AG04450 (cell line): ENCODE data around the gene PGLYRP4. TPM values are rescaled to one million over a fixed set of nuclear protein-coding genes. Genes with fewer than 3 reads are reported as not detected.

Experiments
- CTCF ChIA-PET: fragments of 300-600, 350-600 bp; formaldehyde crosslinking; extraction: SDS; loops from one replicate; lab custom pipeline; 2022; ENCODE audit warnings: antibody characterized with exemption, inconsistent platforms; lab: Charles Lee
- POLR2A ChIA-PET: fragments of 350-600 bp; formaldehyde crosslinking; extraction: SDS; loops from one replicate; lab custom pipeline; 2021; ENCODE audit warnings: antibody characterized with exemption, inconsistent platforms; lab: Yijun Ruan, JAX
- DNase-seq: peaks from one replicate; pipeline ENCODE4 v3.0.0-alpha.2; 2011; ENCODE audit warnings: low read depth, low spot score
- H3K27ac ChIP-seq: one replicate; pipeline ENCODE4 v1.5.1; 2012; ENCODE audit warnings: low read depth, low read length, control low read depth
- H3K27me3 ChIP-seq: one replicate; pipeline ENCODE4 v1.6.0; 2012; ENCODE audit warnings: low read length; ENCODE audit not compliant: control insufficient read depth, insufficient read depth
- H3K4me3 ChIP-seq: 2 replicates; pipeline ENCODE4 v1.5.1; 2011; ENCODE audit warnings: mild to moderate bottlenecking, low read depth, low read length, control low read depth
- H3K9me3 ChIP-seq: 2 replicates; pipeline ENCODE4 v1.5.1; 2012; ENCODE audit warnings: low read length; ENCODE audit not compliant: control insufficient read depth, insufficient read depth
- polyA plus RNA-seq: library from polyadenylated mRNA; depleted of rRNA; stranded (reverse); fragments of >200 nt; gene quantifications from 2 replicates; pipeline ENCODE4 v1.2.3, GENCODE V29; 2011
- TF ChIP-seq, protein P1 (sequence below): IDR thresholded peaks from 2 replicates; pipeline ENCODE4 v1.5.1; 2011; ENCODE audit warnings: low read depth, low read length, control low read depth, inconsistent platforms

Gene PGLYRP4
- polyA plus RNA-seq, 1 experiment: not detected

GRCh38 chr1:153361480-153362109, 13.0 kb upstream of the PGLYRP4 start:
- H3K9me3 ChIP-seq: no peaks in the 10 kb centered on the region
- H3K27me3 ChIP-seq: peaks cover 8% of the 10 kb centered on the region
- TF ChIP-seq, protein P1, sequence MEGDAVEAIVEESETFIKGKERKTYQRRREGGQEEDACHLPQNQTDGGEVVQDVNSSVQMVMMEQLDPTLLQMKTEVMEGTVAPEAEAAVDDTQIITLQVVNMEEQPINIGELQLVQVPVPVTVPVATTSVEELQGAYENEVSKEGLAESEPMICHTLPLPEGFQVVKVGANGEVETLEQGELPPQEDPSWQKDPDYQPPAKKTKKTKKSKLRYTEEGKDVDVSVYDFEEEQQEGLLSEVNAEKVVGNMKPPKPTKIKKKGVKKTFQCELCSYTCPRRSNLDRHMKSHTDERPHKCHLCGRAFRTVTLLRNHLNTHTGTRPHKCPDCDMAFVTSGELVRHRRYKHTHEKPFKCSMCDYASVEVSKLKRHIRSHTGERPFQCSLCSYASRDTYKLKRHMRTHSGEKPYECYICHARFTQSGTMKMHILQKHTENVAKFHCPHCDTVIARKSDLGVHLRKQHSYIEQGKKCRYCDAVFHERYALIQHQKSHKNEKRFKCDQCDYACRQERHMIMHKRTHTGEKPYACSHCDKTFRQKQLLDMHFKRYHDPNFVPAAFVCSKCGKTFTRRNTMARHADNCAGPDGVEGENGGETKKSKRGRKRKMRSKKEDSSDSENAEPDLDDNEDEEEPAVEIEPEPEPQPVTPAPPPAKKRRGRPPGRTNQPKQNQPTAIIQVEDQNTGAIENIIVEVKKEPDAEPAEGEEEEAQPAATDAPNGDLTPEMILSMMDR: no peak
- H3K27ac ChIP-seq: no peak overlapping the region
- no peak overlapping the region for H3K4me3 ChIP-seq
- ChIA-PET CTCF (interaction anchor here (4.9 kb wide), 1 partner anchor 8 kb away, joined by 27 read pairs; no protein-coding TSS in a partner anchor), POLR2A (no interaction called here)
- DNase-seq: no peak

DNA sequence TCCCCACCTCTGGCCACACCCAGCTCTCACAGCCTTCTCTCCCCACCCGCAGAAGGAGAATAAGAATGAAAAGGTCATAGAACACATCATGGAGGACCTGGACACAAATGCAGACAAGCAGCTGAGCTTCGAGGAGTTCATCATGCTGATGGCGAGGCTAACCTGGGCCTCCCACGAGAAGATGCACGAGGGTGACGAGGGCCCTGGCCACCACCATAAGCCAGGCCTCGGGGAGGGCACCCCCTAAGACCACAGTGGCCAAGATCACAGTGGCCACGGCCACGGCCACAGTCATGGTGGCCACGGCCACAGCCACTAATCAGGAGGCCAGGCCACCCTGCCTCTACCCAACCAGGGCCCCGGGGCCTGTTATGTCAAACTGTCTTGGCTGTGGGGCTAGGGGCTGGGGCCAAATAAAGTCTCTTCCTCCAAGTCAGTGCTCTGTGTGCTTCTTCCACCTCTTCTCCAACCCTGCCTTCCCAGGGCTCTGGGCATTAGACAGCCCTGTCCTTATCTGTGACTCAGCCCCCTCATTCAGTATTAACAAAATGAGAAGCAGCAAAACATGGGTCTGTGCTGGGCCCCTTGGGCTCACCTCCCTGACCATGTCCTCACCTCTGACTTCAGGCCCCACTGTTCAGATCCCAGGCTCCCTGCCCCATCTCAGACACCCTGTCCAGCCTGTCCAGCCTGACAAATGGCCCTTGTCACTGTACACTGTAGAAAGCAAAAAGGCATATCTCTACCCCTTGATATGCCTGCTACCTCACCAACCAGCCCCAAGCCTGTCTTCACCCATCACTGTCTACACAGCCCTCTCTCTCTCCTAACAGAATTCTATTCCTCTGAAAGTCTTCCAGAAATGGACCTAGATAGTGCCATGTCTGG, 12.2 kb upstream of the PGLYRP4 start:
- POLR2A ChIA-PET: no interaction called here
- peaks cover 8% of the 10 kb centered on the region for H3K27me3 ChIP-seq

GRCh38 chr1:153360190-153360589, 11.5 kb upstream of the PGLYRP4 start:
- CTCF ChIA-PET: interaction anchor here (0.9 to 1.3 kb wide), 2 partner anchors 106 to 134 kb away, joined by 3 read pairs; no protein-coding TSS in a partner anchor
- TF ChIP-seq, protein P1: no peak
- Histone ChIP-seq H3K27me3 (peaks cover 6% of the 10 kb centered on the region), H3K9me3 (peaks cover 2% of the 10 kb centered on the region; the same call in 1 of the 2 replicates), H3K27ac (no peak overlapping the region), H3K4me3 (no peak overlapping the region)
- POLR2A ChIA-PET: no interaction called here
- no peak for DNase-seq

More for the DNA sequence above, 12.2 kb upstream of the PGLYRP4 start:
- DNase-seq: no peak
- TF ChIP-seq, protein P1: no peak
- Histone ChIP-seq H3K27ac (no peak overlapping the region), H3K9me3 (no peaks in the 10 kb centered on the region), H3K4me3 (no peak overlapping the region)
- CTCF ChIA-PET: interaction anchor here (0.9 to 1.3 kb wide), 2 partner anchors 106 to 134 kb away, joined by 3 read pairs; no protein-coding TSS in a partner anchor

DNA sequence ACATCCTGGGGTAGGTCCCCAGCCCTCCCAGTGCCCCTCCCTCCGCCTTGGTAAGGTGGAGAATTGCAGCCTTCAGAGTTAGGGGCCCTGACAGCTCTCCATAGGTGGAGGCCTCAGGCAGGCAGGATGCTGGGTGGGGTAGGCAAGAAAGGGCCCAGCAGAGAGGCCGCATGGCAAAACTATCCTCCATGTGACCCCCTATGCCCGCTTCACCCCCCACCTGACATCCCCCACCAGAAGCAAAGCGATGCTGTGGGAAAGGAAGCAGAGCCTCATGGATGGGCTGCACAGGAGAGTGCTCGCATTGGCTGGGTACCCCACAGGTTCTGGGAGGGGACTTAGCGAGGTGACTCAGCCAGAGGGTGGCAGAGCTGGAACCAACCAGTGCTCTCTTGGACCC, 10.6 kb upstream of the PGLYRP4 start:
- no peak overlapping the region for H3K27ac ChIP-seq
- ChIA-PET CTCF (interaction anchor here (8.5 kb wide), 1 partner anchor 134 kb away, joined by 354 read pairs; no protein-coding TSS in a partner anchor), POLR2A (interaction anchor here (0.6 kb wide), 1 partner anchor 268 kb away, joined by 3 read pairs; the partner anchor contains the start of gene S100A13)
- no peak for DNase-seq
- TF ChIP-seq, protein P1: no peak
- H3K27me3 ChIP-seq: peaks cover 3% of the 10 kb centered on the region
- no peak overlapping the region for H3K4me3 ChIP-seq
- H3K9me3 ChIP-seq: peaks cover 2% of the 10 kb centered on the region; the same call in 1 of the 2 replicates
